H9 (cell line): ENCODE measurements around the gene SYT7. TPM values are rescaled to one million over a fixed set of nuclear protein-coding genes. Genes with fewer than 3 reads are reported as not detected.

Source experiments
- DNase-seq: peaks from one replicate; pipeline ENCODE4 v3.0.0-alpha.2; 2017
- H2AFZ ChIP-seq: one replicate; pipeline ENCODE4 v1.6.1; 2013; ENCODE audit warnings: mild to moderate bottlenecking, low read length, control low read depth, moderate library complexity
- H2AK5ac ChIP-seq: 2 replicates; pipeline ENCODE4 v1.6.1; 2013; ENCODE audit warnings: low read length, control low read depth, mixed read lengths; ENCODE audit not compliant: insufficient read length
- H2BK120ac ChIP-seq: one replicate; pipeline ENCODE4 v1.6.1; 2013; ENCODE audit warnings: low read depth, mild to moderate bottlenecking, low read length, control low read depth, inconsistent platforms; ENCODE audit not compliant: poor library complexity, severe bottlenecking
- H2BK12ac ChIP-seq: 2 replicates; pipeline ENCODE4 v1.6.1; 2013; ENCODE audit warnings: low read length, control low read depth, mixed read lengths, low read depth; ENCODE audit not compliant: insufficient read length
- H2BK15ac ChIP-seq: 2 replicates; pipeline ENCODE4 v1.6.1; 2013; ENCODE audit warnings: low read depth, low read length, control low read depth
- H2BK20ac ChIP-seq: one replicate; pipeline ENCODE4 v1.6.1; 2013; ENCODE audit warnings: low read depth, mild to moderate bottlenecking, low read length, control low read depth, inconsistent platforms; ENCODE audit not compliant: poor library complexity, severe bottlenecking
- H2BK5ac ChIP-seq: 2 replicates; pipeline ENCODE4 v1.6.1; 2013; ENCODE audit warnings: low read length, control low read depth, mixed read lengths; ENCODE audit not compliant: insufficient read length
- H3K14ac ChIP-seq: 2 replicates; pipeline ENCODE4 v1.6.1; 2013; ENCODE audit warnings: low read length, control low read depth; ENCODE audit not compliant: insufficient read depth
- H3K18ac ChIP-seq: 2 replicates; pipeline ENCODE4 v1.6.1; 2013; ENCODE audit warnings: low read depth, mild to moderate bottlenecking, mixed read lengths, low read length, control low read depth; ENCODE audit not compliant: insufficient read length
- H3K23ac ChIP-seq: 2 replicates; pipeline ENCODE4 v1.6.1; 2013; ENCODE audit warnings: low read length, control low read depth, mixed read lengths, low read depth; ENCODE audit not compliant: insufficient read length
- H3K23me2 ChIP-seq: 2 replicates; pipeline ENCODE4 v1.6.1; 2013; ENCODE audit warnings: low read depth, mild to moderate bottlenecking, mixed read lengths, low read length, control low read depth; ENCODE audit not compliant: insufficient read length, poor library complexity, severe bottlenecking
- H3K27ac ChIP-seq: 2 replicates; pipeline ENCODE4 v1.5.1; 2013; ENCODE audit warnings: low read length, control low read depth, mixed read lengths, low read depth; ENCODE audit not compliant: insufficient read length
- H3K27me3 ChIP-seq: 2 replicates; pipeline ENCODE4 v1.6.1; 2013; ENCODE audit warnings: low read length, control low read depth, inconsistent platforms; ENCODE audit not compliant: insufficient read depth
- H3K4ac ChIP-seq: 2 replicates; pipeline ENCODE4 v1.6.1; 2013; ENCODE audit warnings: low read depth, mild to moderate bottlenecking, control low read depth, inconsistent platforms, low read length, moderate library complexity
- H3K4me1 ChIP-seq: 2 replicates; pipeline ENCODE4 v1.6.1; 2013; ENCODE audit warnings: low read length, control low read depth, inconsistent platforms; ENCODE audit not compliant: insufficient read depth
- H3K4me2 ChIP-seq: 2 replicates; pipeline ENCODE4 v1.6.1; 2013; ENCODE audit warnings: low read length, control low read depth, mixed read lengths; ENCODE audit not compliant: insufficient read length, insufficient read depth
- H3K56ac ChIP-seq: 2 replicates; pipeline ENCODE4 v1.6.1; 2013; ENCODE audit warnings: low read depth, mild to moderate bottlenecking, mixed read lengths, low read length, control low read depth; ENCODE audit not compliant: insufficient read length
- H3K79me1 ChIP-seq: 2 replicates; pipeline ENCODE4 v1.6.1; 2013; ENCODE audit warnings: low read depth, mild to moderate bottlenecking, moderate library complexity, low read length, control low read depth, inconsistent platforms; ENCODE audit not compliant: insufficient read depth, poor library complexity, severe bottlenecking
- H3K79me2 ChIP-seq: 2 replicates; pipeline ENCODE4 v1.6.1; 2013; ENCODE audit warnings: low read length, control low read depth, inconsistent platforms; ENCODE audit not compliant: insufficient read depth
- H3K9ac ChIP-seq: 2 replicates; pipeline ENCODE4 v1.6.1; 2013; ENCODE audit warnings: low read length, control low read depth, mixed read lengths; ENCODE audit not compliant: insufficient read length; ENCODE audit errors: extremely low read depth
- H3K9me3 ChIP-seq: one replicate; pipeline ENCODE4 v1.6.1; 2013; ENCODE audit warnings: low read depth, low read length, inconsistent platforms; ENCODE audit not compliant: control insufficient read depth
- H3T11ph ChIP-seq: one replicate; pipeline ENCODE4 v1.6.1; 2013; ENCODE audit warnings: mild to moderate bottlenecking, low read length, control low read depth, inconsistent platforms
- H4K20me1 ChIP-seq: one replicate; pipeline ENCODE4 v1.6.1; 2013; ENCODE audit not compliant: control insufficient read depth, insufficient read length, insufficient read depth
- H4K5ac ChIP-seq: 2 replicates; pipeline ENCODE4 v1.6.1; 2013; ENCODE audit warnings: low read depth, mild to moderate bottlenecking, mixed read lengths, low read length, control low read depth; ENCODE audit not compliant: insufficient read length
- H4K8ac ChIP-seq: replicated peaks from 2 replicates; pipeline ENCODE4 v1.6.1; 2013; ENCODE audit warnings: low read length, control low read depth, mixed read lengths, low read depth; ENCODE audit not compliant: insufficient read length
- H4K91ac ChIP-seq: 2 replicates; pipeline ENCODE4 v1.6.1; 2013; ENCODE audit warnings: low read depth, mild to moderate bottlenecking, moderate library complexity, mixed read lengths, low read length, control low read depth; ENCODE audit not compliant: insufficient read length
- H3K27ac Mint-ChIP-seq, 3 experiments: 2 replicates in 2 of 3; 3 replicates in 1 of 3; pipeline ENCODE4 v1.8.0; 2020 to 2021; ENCODE audit warnings: mixed read lengths in 3 of 3, mild to moderate bottlenecking in 1 of 3, moderate library complexity in 1 of 3
- H3K27me3 Mint-ChIP-seq: 2 replicates; pipeline ENCODE4 v1.8.0; 2021; ENCODE audit warnings: low read depth, mild to moderate bottlenecking, moderate library complexity, mixed read lengths
- H3K36me3 Mint-ChIP-seq, 3 experiments: 2 replicates in 2 of 3; 3 replicates in 1 of 3; pipeline ENCODE4 v1.8.0; 2020 to 2021; ENCODE audit warnings: low read depth in 3 of 3, mixed read lengths in 3 of 3; ENCODE audit not compliant: insufficient read depth in 1 of 3
- H3K4me1 Mint-ChIP-seq, 2 experiments: 2 replicates each; pipeline ENCODE4 v1.8.0; 2020; ENCODE audit warnings: mixed read lengths in 2 of 2
- H3K4me3 Mint-ChIP-seq, 2 experiments: 2 replicates in 1 of 2; 3 replicates in 1 of 2; pipeline ENCODE4 v1.8.0; 2020 to 2021; ENCODE audit warnings: mild to moderate bottlenecking in 2 of 2, mixed read lengths in 2 of 2, moderate library complexity in 1 of 2
- H3K9me3 Mint-ChIP-seq, 2 experiments: 2 replicates in 1 of 2; 3 replicates in 1 of 2; pipeline ENCODE4 v1.8.0; 2020; ENCODE audit warnings: mild to moderate bottlenecking in 2 of 2, mixed read lengths in 2 of 2, moderate library complexity in 1 of 2
- CTCF ChIP-seq: fragments of 200-600 bp; sonication (generic); conservative IDR thresholded peaks from 3 replicates; pipeline ENCODE4 v1.8.0; 2021; ENCODE audit warnings: antibody characterized with exemption, mild to moderate bottlenecking
- WGBS: extraction: QIAGEN DNeasy Blood & Tissue Kit; methylation state at CpG from one replicate; pipeline ENCODE4 v1.1.7; 2013; ENCODE audit warnings: missing lambda C conversion rate, low lambda C conversion rate, mixed read lengths; ENCODE audit not compliant: insufficient read length; ENCODE audit errors: extremely low coverage; 5-methylcytosine and 5-hydroxymethylcytosine counted together
- total RNA-seq: library from RNA; stranded (reverse); gene quantifications from 2 replicates; pipeline ENCODE4 v1.2.1, GENCODE V29; 2021

The SYT7 gene
- total RNA-seq, 1 experiment from 2014 or later: 8.8 TPM

GRCh38 chr11:61489833-61490721 is 90.8 kb downstream of the SYT7 start:
- Histone ChIP-seq H2BK12ac (no peak overlapping the region), H3K18ac (no peak overlapping the region), H3K23me2 (no peaks in the 10 kb centered on the region), H2BK20ac (no peak overlapping the region), H2BK5ac (no peak overlapping the region), H3K56ac (no peak overlapping the region), H4K20me1 (peaks cover 4% of the 10 kb centered on the region), H2AK5ac (no peak overlapping the region), H3T11ph (no peak overlapping the region), H3K27me3 (no peaks in the 10 kb centered on the region), H3K79me1 (no peaks in the 10 kb centered on the region), H4K5ac (no peak overlapping the region), H3K27ac (no peak overlapping the region), H4K8ac (no peak overlapping the region), H3K4ac (no peak overlapping the region), H3K4me1 (peaks cover 3% of the 10 kb centered on the region; the same call in 1 of the 2 replicates), H4K91ac (no peak overlapping the region), H3K9ac (no peak overlapping the region), H2BK15ac (no peak overlapping the region), H3K9me3 (no peaks in the 10 kb centered on the region), H3K4me2 (no peak overlapping the region), H2AFZ (no peak overlapping the region), H3K79me2 (no peaks in the 10 kb centered on the region), H3K14ac (no peak overlapping the region), H2BK120ac (no peak overlapping the region), H3K23ac (no peak overlapping the region)
- TF ChIP-seq CTCF: no peak
- Mint-ChIP-seq H3K36me3 (peaks cover 3 to 5% (median 4%) of the 10 kb centered on the region in 3 experiments; a peak in 6 of 7 replicates), H3K27ac (peak overlapping the region in 1 of 3 experiments; percentile 39; a peak in 1 of 7 replicates), H3K9me3 (no peaks in the 10 kb centered on the region; a peak in 1 of 5 replicates), H3K27me3 (peaks cover 31% of the 10 kb centered on the region), H3K4me3 (no peak overlapping the region), H3K4me1 (peaks cover 24 to 31% of the 10 kb centered on the region in 2 experiments)
- no CpG with 5 or more reads among the region's 13 CpGs for WGBS
- DNase-seq: peak; percentile 74
